ENCODE measurements around the gene STXBP1.

Gene STXBP1

GRCh38 chr9:127611899-127612790 is at the start of gene STXBP1:
Gene STXBP1, plus strand, starts transcription at chr9:127612277. Its CDS starts 127 bp downstream, at chr9:127612404.
- H3K4me3 ChIP-seq (ENCODE audit: low read length), result peak within 1 kb of the TSS; percentile 81
- TF ChIP-seq ZNF274 (IDR thresholded peaks at IDR 0.05; ENCODE audit: low read depth, low read length), result no peak

- H3K4me3 ChIP-seq (ENCODE audit: low read length), result no peak overlapping the region
- no peak for TF ChIP-seq ZNF274 (IDR thresholded peaks at IDR 0.05; ENCODE audit: low read depth, low read length)
Measured at GRCh38 chr9:127562279-127562796, 49.7 kb upstream of the STXBP1 start.

DNA sequence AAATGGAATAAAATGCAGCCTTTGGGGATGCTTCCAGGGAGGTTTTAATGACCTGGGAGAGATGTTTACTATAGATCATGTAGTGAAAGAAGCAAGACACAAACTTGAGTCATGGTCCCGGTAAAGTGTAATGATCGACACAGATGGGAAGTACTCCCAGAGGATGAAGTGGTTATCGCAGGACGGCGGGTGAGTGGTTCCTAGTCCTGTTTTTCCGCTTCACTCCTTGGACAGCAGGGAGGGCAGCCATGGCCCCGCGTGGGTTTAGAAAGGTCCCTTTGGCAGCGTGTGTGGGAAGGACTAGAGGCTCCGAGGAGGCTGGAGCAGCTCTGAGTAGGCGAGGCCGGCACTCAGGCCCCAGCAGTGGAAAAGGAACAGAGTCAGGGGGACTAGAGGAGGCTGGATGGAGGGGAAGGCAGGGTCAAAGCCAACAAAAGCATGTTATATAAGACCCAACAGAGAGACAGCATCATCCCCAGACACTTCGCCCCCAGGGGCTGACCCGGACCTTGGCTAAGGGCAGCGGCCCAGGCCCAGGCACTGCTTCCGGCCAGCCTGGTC is 49.2 kb upstream of the STXBP1 start:
- TF ChIP-seq ZNF274 (IDR thresholded peaks at IDR 0.05; ENCODE audit: low read depth, low read length), result no peak
- H3K4me3 ChIP-seq (ENCODE audit: low read length), result no peak overlapping the region

- no peak for TF ChIP-seq ZNF274 (IDR thresholded peaks at IDR 0.05; ENCODE audit: low read depth, low read length)
- H3K4me3 ChIP-seq (ENCODE audit: low read length), result no peak overlapping the region
Measured at GRCh38 chr9:127563579-127563978, 48.5 kb upstream of the STXBP1 start.

- H3K4me3 ChIP-seq (ENCODE audit: low read length), result no peak overlapping the region
- no peak for TF ChIP-seq ZNF274 (IDR thresholded peaks at IDR 0.05; ENCODE audit: low read depth, low read length)
Measured at GRCh38 chr9:127565231-127565630, 46.8 kb upstream of the STXBP1 start.

- no peak overlapping the region for H3K4me3 ChIP-seq (ENCODE audit: low read length)
- no peak for TF ChIP-seq ZNF274 (IDR thresholded peaks at IDR 0.05; ENCODE audit: low read depth, low read length)
Measured at GRCh38 chr9:127566351-127567001, 45.6 kb upstream of the STXBP1 start.

GRCh38 chr9:127567035-127567729 is 44.9 kb upstream of the STXBP1 start:
- H3K4me3 ChIP-seq (ENCODE audit: low read length), result no peak overlapping the region
- no peak for TF ChIP-seq ZNF274 (IDR thresholded peaks at IDR 0.05; ENCODE audit: low read depth, low read length)

- H3K4me3 ChIP-seq (ENCODE audit: low read length), result no peak overlapping the region; the same call in 1 of the 2 replicates
- no peak for TF ChIP-seq ZNF274 (IDR thresholded peaks at IDR 0.05; ENCODE audit: low read depth, low read length)
Measured at GRCh38 chr9:127567730-127568617, 44.1 kb upstream of the STXBP1 start.

DNA sequence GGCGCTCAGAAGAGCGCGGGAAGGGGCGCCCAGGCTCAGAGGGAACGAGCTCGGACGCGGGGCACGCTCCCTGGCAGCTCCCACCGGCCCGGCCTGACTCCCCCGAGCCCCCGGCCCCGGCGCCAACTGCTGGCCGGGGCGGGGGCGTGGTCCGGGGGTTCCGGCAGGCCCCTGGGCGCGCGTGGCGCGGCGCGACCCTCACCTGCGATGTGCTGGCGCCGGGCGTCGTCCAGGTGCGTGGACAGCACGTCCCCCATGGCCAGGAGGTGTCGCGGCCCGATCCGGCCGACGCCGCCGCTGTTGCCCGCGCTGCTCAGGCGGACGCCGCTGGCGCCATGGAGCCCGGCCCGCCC is 43.5 kb upstream of the STXBP1 start:
- TF ChIP-seq ZNF274 (IDR thresholded peaks at IDR 0.05; ENCODE audit: low read depth, low read length), result no peak
- peak overlapping the region; percentile 57; the same call in 1 of the 2 replicates for H3K4me3 ChIP-seq (ENCODE audit: low read length)

- TF ChIP-seq ZNF274 (IDR thresholded peaks at IDR 0.05; ENCODE audit: low read depth, low read length), result no peak
- H3K4me3 ChIP-seq (ENCODE audit: low read length), result peak overlapping the region; percentile 57; the same call in 1 of the 2 replicates
Measured at GRCh38 chr9:127568971-127569885, 42.8 kb upstream of the STXBP1 start.

DNA sequence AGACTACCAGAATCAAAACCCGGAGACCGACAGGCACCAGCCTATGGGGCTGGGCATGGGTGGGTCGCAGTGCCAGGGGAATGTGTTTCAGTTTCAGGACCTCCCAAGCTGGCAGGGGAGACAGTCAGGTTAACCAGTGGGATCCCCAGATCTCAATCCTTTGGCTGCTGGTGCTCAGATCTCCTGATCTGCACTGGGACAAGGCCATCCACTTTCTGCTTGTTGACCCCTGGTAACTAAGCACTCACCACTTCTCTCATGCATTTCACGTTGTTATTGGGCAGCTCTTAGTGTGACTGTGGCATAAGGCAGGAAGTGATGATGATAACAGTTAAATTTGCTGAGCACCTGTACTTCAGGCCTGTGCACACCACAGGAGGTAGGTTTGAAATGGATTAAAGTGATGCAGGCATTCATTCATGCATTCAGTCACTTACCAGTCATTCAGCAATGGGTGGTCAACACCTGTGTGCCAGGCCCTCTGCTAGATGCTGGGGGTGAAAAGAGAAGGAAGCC is 42.1 kb upstream of the STXBP1 start:
- TF ChIP-seq ZNF274 (IDR thresholded peaks at IDR 0.05; ENCODE audit: low read depth, low read length), result no peak
- no peak overlapping the region; the same call in 1 of the 2 replicates for H3K4me3 ChIP-seq (ENCODE audit: low read length)

Measured in GM08714 (cell line).